ENCODE data around the gene CLCN6.

GRCh38 chr1:11799896-11800295 lies 6.1 kb upstream of the CLCN6 start:
- no peak for TF ChIP-seq EZH2 (IDR thresholded peaks at IDR 0.05; ENCODE audit: borderline replicate concordance, insufficient read depth, low read length, poor library complexity, severe bottlenecking)
- TF ChIP-seq MXI1 (conservative IDR thresholded peaks at IDR 0.05; ENCODE audit: poor library complexity, severe bottlenecking) = no peak
- no peak for TF ChIP-seq TAF1 (IDR thresholded peaks at IDR 0.05; ENCODE audit: low read depth)
- no peak for TF ChIP-seq CTCF (IDR thresholded peaks at IDR 0.05; ENCODE audit: poor library complexity, severe bottlenecking)
- no peak for TF ChIP-seq RAD21 (conservative IDR thresholded peaks at IDR 0.05)
